GM19328 (cell line): ENCODE measurements around the gene ZNF117.
A peak's percentile ranks its signal among the peaks of the same experiment; 100 is the strongest.
"Not testable (repeated sequence)": the region's sequence is repeated elsewhere in the genome, so short reads cannot be mapped to it uniquely, and the experiment has no call there.

Experiments
- ATAC-seq: cut with Tn5 transposase; IDR thresholded peaks from one replicate; pipeline ENCODE4 v1.9.1; 2021; ENCODE audit warnings: mild to moderate bottlenecking, moderate library complexity; ENCODE audit not compliant: unreplicated experiment

ZNF117 gene

GRCh38 chr7:64990936-64991335 is at the start of gene ZNF117:
Gene ZNF117 (minus strand): TSS chr7:64991036.
- ATAC-seq: no peak

- peak; percentile 7 for ATAC-seq
Measured at GRCh38 chr7:65038767-65039166, 47.9 kb upstream of the ZNF117 start.

- ATAC-seq: peak; percentile 91
Measured at GRCh38 chr7:65037740-65038688, 47.2 kb upstream of the ZNF117 start.

- ATAC-seq: not testable (repeated sequence)
Measured at GRCh38 chr7:65036526-65036925, 45.7 kb upstream of the ZNF117 start.

GRCh38 chr7:65035469-65035868 is 44.6 kb upstream of the ZNF117 start:
- not testable (repeated sequence) for ATAC-seq

- not testable (repeated sequence) for ATAC-seq
Measured at GRCh38 chr7:65034120-65034782, 43.4 kb upstream of the ZNF117 start.

- ATAC-seq: not testable (repeated sequence)
Measured at GRCh38 chr7:65033391-65033790, 42.6 kb upstream of the ZNF117 start.

GRCh38 chr7:65025023-65025422 is 34.2 kb upstream of the ZNF117 start:
- ATAC-seq: not testable (repeated sequence)

- not testable (repeated sequence) for ATAC-seq
Measured at GRCh38 chr7:65020978-65021377, 30.1 kb upstream of the ZNF117 start.

- not testable (repeated sequence) for ATAC-seq
Measured at GRCh38 chr7:65009881-65010280, 19.0 kb upstream of the ZNF117 start.

GRCh38 chr7:65009394-65009793 is 18.6 kb upstream of the ZNF117 start:
- not testable (repeated sequence) for ATAC-seq

- not testable (repeated sequence) for ATAC-seq
Measured at GRCh38 chr7:65007036-65007435, 16.2 kb upstream of the ZNF117 start.

- peak; percentile 100 for ATAC-seq
Measured at GRCh38 chr7:65006094-65006992, 15.5 kb upstream of the ZNF117 start, which contains the start of gene ERV3-1. Gene ERV3-1 (minus strand): TSS chr7:65006687. CDS start chr7:64993026, 13,661 bp downstream.

GRCh38 chr7:65004575-65004974 is 13.7 kb upstream of the ZNF117 start:
- ATAC-seq: no peak

- no peak for ATAC-seq
Measured at GRCh38 chr7:65002972-65003585, 12.2 kb upstream of the ZNF117 start.

- ATAC-seq: no peak
Measured at GRCh38 chr7:65001291-65001814, 10.5 kb upstream of the ZNF117 start.

GRCh38 chr7:64999165-65000004 is 8.5 kb upstream of the ZNF117 start:
- no peak for ATAC-seq

- no peak for ATAC-seq
Measured at GRCh38 chr7:64998865-64999164, 8.0 kb upstream of the ZNF117 start.

- no peak for ATAC-seq
Measured at GRCh38 chr7:64997927-64998391, 7.1 kb upstream of the ZNF117 start.
